ENCODE data around the gene KDM4D.
"Not testable (repeated sequence)": the region's sequence is repeated elsewhere in the genome, so short reads cannot be mapped to it uniquely, and the experiment has no call there.

Gene KDM4D

DNA sequence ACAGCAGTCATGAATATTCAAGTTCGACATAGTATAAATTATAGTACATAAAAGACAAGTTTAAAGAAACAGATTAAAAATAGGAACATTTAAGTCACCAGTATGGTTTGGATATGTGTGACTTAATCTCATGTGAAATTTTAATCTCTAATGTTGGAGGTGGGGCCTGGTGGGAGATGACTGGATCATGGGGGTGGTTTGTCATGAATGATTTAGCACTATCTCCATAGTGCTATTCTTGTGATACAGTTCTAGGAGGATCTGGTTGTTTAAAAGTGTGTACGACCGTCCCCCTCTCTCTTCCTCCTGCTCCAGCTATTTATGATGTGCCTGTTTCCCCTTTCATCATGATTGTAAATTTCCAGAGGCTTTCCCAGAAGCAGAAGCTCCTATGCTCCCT is 54.8 kb downstream of the KDM4D start:
- H3K4me3 ChIP-seq (ENCODE audit: low read length): no peak overlapping the region
- H3K4me1 ChIP-seq (ENCODE audit: control insufficient read depth, insufficient read depth, low read length): no peaks in the 10 kb centered on the region
- DNase-seq (ENCODE audit: low read depth, low spot score): no peak
- WGBS (ENCODE audit: insufficient coverage, insufficient read length): no CpG with 5 or more reads among the region's 3 CpGs
- H3K27me3 ChIP-seq (ENCODE audit: control insufficient read depth, insufficient read depth, low read length): no peaks in the 10 kb centered on the region
- no peaks in the 10 kb centered on the region for H3K36me3 ChIP-seq (ENCODE audit: control insufficient read depth, insufficient read depth, low read length)
- H3K27ac ChIP-seq (ENCODE audit: low read length): no peak overlapping the region
- H3K9me3 ChIP-seq (ENCODE audit: control insufficient read depth, insufficient read depth, low read length): no peaks in the 10 kb centered on the region

DNA sequence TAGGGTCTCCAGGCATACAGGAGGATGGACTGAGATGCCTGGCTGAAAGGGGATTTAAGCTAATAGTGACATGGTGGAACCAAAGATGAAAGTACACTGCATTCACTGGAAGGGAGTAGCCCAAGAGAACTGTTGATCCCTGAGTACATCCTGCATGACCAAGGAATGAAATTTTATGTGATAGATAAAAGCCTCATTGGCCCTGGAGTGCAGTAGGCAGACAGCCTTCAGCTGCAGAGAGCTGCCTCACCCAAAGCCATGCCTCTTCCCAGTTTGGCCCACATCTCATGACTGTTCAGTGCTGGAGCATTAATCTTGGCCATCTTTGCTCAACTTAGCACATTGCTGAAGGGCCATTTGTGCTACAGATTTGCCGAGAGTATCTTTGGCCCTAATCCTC is 59.5 kb downstream of the KDM4D start:
- H3K4me3 ChIP-seq (ENCODE audit: low read length): no peak overlapping the region
- H3K36me3 ChIP-seq (ENCODE audit: control insufficient read depth, insufficient read depth, low read length): no peaks in the 10 kb centered on the region
- H3K9me3 ChIP-seq (ENCODE audit: control insufficient read depth, insufficient read depth, low read length): no peaks in the 10 kb centered on the region
- no peaks in the 10 kb centered on the region for H3K4me1 ChIP-seq (ENCODE audit: control insufficient read depth, insufficient read depth, low read length)
- no peaks in the 10 kb centered on the region for H3K27me3 ChIP-seq (ENCODE audit: control insufficient read depth, insufficient read depth, low read length)
- no peak overlapping the region for H3K27ac ChIP-seq (ENCODE audit: low read length)
- no CpG with 5 or more reads among the region's 1 CpG for WGBS (ENCODE audit: insufficient coverage, insufficient read length)
- DNase-seq (ENCODE audit: low read depth, low spot score): no peak

GRCh38 chr11:95035316-95035715 is 61.8 kb downstream of the KDM4D start:
- H3K4me1 ChIP-seq (ENCODE audit: control insufficient read depth, insufficient read depth, low read length): no peaks in the 10 kb centered on the region
- no CpG with 5 or more reads among the region's 2 CpGs for WGBS (ENCODE audit: insufficient coverage, insufficient read length)
- H3K9me3 ChIP-seq (ENCODE audit: control insufficient read depth, insufficient read depth, low read length): no peaks in the 10 kb centered on the region
- H3K36me3 ChIP-seq (ENCODE audit: control insufficient read depth, insufficient read depth, low read length): no peaks in the 10 kb centered on the region
- no peak overlapping the region for H3K27ac ChIP-seq (ENCODE audit: low read length)
- no peaks in the 10 kb centered on the region for H3K27me3 ChIP-seq (ENCODE audit: control insufficient read depth, insufficient read depth, low read length)
- no peak overlapping the region for H3K4me3 ChIP-seq (ENCODE audit: low read length)
- DNase-seq (ENCODE audit: low read depth, low spot score): no peak

- not testable (repeated sequence) for H3K9me3 ChIP-seq (ENCODE audit: control insufficient read depth, insufficient read depth, low read length); H3K4me3 ChIP-seq (ENCODE audit: low read length); H3K27ac ChIP-seq (ENCODE audit: low read length); DNase-seq (ENCODE audit: low read depth, low spot score); H3K36me3 ChIP-seq (ENCODE audit: control insufficient read depth, insufficient read depth, low read length); H3K4me1 ChIP-seq (ENCODE audit: control insufficient read depth, insufficient read depth, low read length); H3K27me3 ChIP-seq (ENCODE audit: control insufficient read depth, insufficient read depth, low read length)
- WGBS (ENCODE audit: insufficient coverage, insufficient read length): no CpG with 5 or more reads among the region's 71 CpGs
These were observed 64.0 kb downstream of the KDM4D start for GRCh38 chr11:95037356-95038035.

GRCh38 chr11:95042239-95042638 is 68.7 kb downstream of the KDM4D start:
- Histone ChIP-seq H3K4me3 (ENCODE audit: low read length) (no peak overlapping the region), H3K9me3 (ENCODE audit: control insufficient read depth, insufficient read depth, low read length) (no peaks in the 10 kb centered on the region), H3K4me1 (ENCODE audit: control insufficient read depth, insufficient read depth, low read length) (no peaks in the 10 kb centered on the region), H3K27ac (ENCODE audit: low read length) (no peak overlapping the region), H3K36me3 (ENCODE audit: control insufficient read depth, insufficient read depth, low read length) (no peaks in the 10 kb centered on the region), H3K27me3 (ENCODE audit: control insufficient read depth, insufficient read depth, low read length) (no peaks in the 10 kb centered on the region)
- no CpG with 5 or more reads among the region's 1 CpG for WGBS (ENCODE audit: insufficient coverage, insufficient read length)
- no peak for DNase-seq (ENCODE audit: low read depth, low spot score)

DNA sequence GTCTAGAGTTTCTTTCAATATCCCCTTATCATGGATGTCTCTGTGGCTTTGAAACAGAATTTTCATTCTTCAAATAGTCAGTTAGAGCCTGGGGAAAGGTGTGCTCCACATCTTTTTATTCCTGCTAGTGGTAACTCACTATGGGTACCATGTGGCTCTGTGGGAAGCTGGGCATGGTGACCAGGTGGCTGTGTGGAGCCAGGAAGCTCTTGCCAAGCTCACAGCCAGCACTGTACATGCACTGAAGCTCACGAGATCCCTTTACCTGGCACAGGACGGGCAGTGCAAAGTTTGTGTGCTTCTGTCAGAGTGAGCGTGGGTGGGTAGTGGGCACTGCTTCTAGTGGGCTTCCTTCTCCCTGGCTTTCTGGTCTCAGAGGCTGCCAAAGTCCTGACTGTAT is 69.4 kb downstream of the KDM4D start:
- H3K4me1 ChIP-seq (ENCODE audit: control insufficient read depth, insufficient read depth, low read length): no peaks in the 10 kb centered on the region
- WGBS (ENCODE audit: insufficient coverage, insufficient read length): no CpG with 5 or more reads among the region's 3 CpGs
- DNase-seq (ENCODE audit: low read depth, low spot score): no peak
- no peak overlapping the region for H3K4me3 ChIP-seq (ENCODE audit: low read length)
- H3K27ac ChIP-seq (ENCODE audit: low read length): no peak overlapping the region
- H3K9me3 ChIP-seq (ENCODE audit: control insufficient read depth, insufficient read depth, low read length): no peaks in the 10 kb centered on the region
- H3K27me3 ChIP-seq (ENCODE audit: control insufficient read depth, insufficient read depth, low read length): no peaks in the 10 kb centered on the region
- H3K36me3 ChIP-seq (ENCODE audit: control insufficient read depth, insufficient read depth, low read length): no peaks in the 10 kb centered on the region

- DNase-seq (ENCODE audit: low read depth, low spot score): no peak
- no peaks in the 10 kb centered on the region for H3K4me1 ChIP-seq (ENCODE audit: control insufficient read depth, insufficient read depth, low read length)
- H3K27ac ChIP-seq (ENCODE audit: low read length): no peak overlapping the region
- H3K36me3 ChIP-seq (ENCODE audit: control insufficient read depth, insufficient read depth, low read length): no peaks in the 10 kb centered on the region
- H3K9me3 ChIP-seq (ENCODE audit: control insufficient read depth, insufficient read depth, low read length): no peaks in the 10 kb centered on the region
- no peaks in the 10 kb centered on the region for H3K27me3 ChIP-seq (ENCODE audit: control insufficient read depth, insufficient read depth, low read length)
- no peak overlapping the region for H3K4me3 ChIP-seq (ENCODE audit: low read length)
- WGBS (ENCODE audit: insufficient coverage, insufficient read length): no CpG with 5 or more reads among the region's 4 CpGs
These were observed 70.5 kb downstream of the KDM4D start for GRCh38 chr11:95044010-95044409.

DNA sequence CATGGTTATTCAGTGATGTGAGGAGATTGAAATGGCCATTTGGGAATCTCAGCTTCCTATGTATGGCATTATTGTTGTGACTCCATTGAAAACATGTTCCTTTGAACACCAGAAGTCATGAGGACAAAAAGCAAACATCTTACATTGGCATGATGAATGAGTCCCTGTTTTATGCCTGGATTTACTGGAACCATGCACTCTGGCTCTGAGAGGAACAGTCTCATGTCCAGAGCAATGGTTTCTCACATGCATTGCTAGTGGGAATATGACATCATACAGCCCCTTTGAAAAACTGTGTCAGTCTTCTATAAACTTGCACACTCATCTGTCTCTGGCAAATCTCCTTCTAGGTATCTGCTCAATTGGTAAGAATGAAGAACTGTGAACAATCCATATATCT is 72.3 kb downstream of the KDM4D start:
- Histone ChIP-seq H3K4me3 (ENCODE audit: low read length) (no peak overlapping the region), H3K36me3 (ENCODE audit: control insufficient read depth, insufficient read depth, low read length) (no peaks in the 10 kb centered on the region), H3K9me3 (ENCODE audit: control insufficient read depth, insufficient read depth, low read length) (no peaks in the 10 kb centered on the region), H3K27ac (ENCODE audit: low read length) (no peak overlapping the region), H3K27me3 (ENCODE audit: control insufficient read depth, insufficient read depth, low read length) (no peaks in the 10 kb centered on the region), H3K4me1 (ENCODE audit: control insufficient read depth, insufficient read depth, low read length) (no peaks in the 10 kb centered on the region)
- DNase-seq (ENCODE audit: low read depth, low spot score): no peak

Measured in iPS DF 6.9 (cell line).